GM23338 (cell line): Measurements from ENCODE around the gene RNF207.

Experiments used
- CREB1 ChIP-seq: fragments of 250-450 bp; sonication (Bioruptor Pico); IDR thresholded peaks from 2 replicates; pipeline ENCODE4 v1.5.0; 2020; ENCODE audit warnings: low read depth, mild to moderate bottlenecking, moderate library complexity
- CTCF ChIP-seq, 2 experiments: fragments of 200-600 bp in 1 of 2; sonication (generic) in 1 of 2; conservative IDR thresholded peaks; 2 replicates each; pipeline versions ENCODE4 v1.5.1 to v1.6.1; 2016 to 2017; ENCODE audit warnings: antibody characterized with exemption in 2 of 2, low read depth in 2 of 2, mild to moderate bottlenecking in 2 of 2, moderate library complexity in 1 of 2
- ETS1 ChIP-seq: IDR thresholded peaks from 2 replicates; pipeline ENCODE4 v1.6.1; 2016; ENCODE audit warnings: antibody characterized with exemption
- EZH2 ChIP-seq: fragments of 200-600 bp; sonication (generic); IDR thresholded peaks from one replicate; pipeline ENCODE4 v1.8.0; 2017; ENCODE audit warnings: antibody characterized with exemption, mild to moderate bottlenecking, low read depth; ENCODE audit not compliant: unreplicated experiment
- EZH2phosphoT487 ChIP-seq: fragments of 200-600 bp; sonication (generic); IDR thresholded peaks from one replicate; pipeline ENCODE4 v1.8.1; 2018; ENCODE audit warnings: antibody characterized with exemption; ENCODE audit not compliant: unreplicated experiment
- JUNB ChIP-seq: IDR thresholded peaks from one replicate; pipeline ENCODE4 v1.6.1; 2016; ENCODE audit warnings: antibody characterized with exemption; ENCODE audit not compliant: unreplicated experiment
- POLR2AphosphoS5 ChIP-seq: IDR thresholded peaks from 2 replicates; pipeline ENCODE4 v1.6.1; 2016; ENCODE audit warnings: antibody characterized with exemption, low read depth
- REST ChIP-seq: IDR thresholded peaks from one replicate; pipeline ENCODE4 v1.6.1; 2018; ENCODE audit warnings: antibody characterized with exemption; ENCODE audit not compliant: unreplicated experiment
- STAT1 ChIP-seq: IDR thresholded peaks from one replicate; pipeline ENCODE4 v1.6.1; 2016; ENCODE audit warnings: antibody characterized with exemption; ENCODE audit not compliant: unreplicated experiment
- ZNF114 ChIP-seq: fragments of 250-450 bp; sonication (Bioruptor Pico); IDR thresholded peaks from 2 replicates; pipeline ENCODE4 v1.5.0; 2020; ENCODE audit warnings: mild to moderate bottlenecking, moderate library complexity

- TF ChIP-seq CTCF (conservative IDR thresholded peaks at IDR 0.05; ENCODE audit: low read depth in 2 of 2) (no peak), JUNB (no peak), CREB1 (no peak), EZH2 (peak; percentile 15), POLR2AphosphoS5 (no peak), EZH2phosphoT487 (no peak), REST (no peak), ZNF114 (CRISPR knock-in tag) (no peak), ETS1 (no peak), STAT1 (no peak)
These were observed 24.6 kb upstream of the RNF207 start for GRCh38 chr1:6181347-6181770.
